ENCODE results near the gene SLC25A43. TPM values are rescaled to one million over a fixed set of nuclear protein-coding genes. Genes with fewer than 3 reads are reported as not detected.

SLC25A43 gene
- total and polyA plus RNA-seq, 9 of the 15 experiments (the other 6 are each of a cell fraction or from before 2014, with no cell fraction given), result 1.3 to 8.4 (median 4.0) TPM

DNA sequence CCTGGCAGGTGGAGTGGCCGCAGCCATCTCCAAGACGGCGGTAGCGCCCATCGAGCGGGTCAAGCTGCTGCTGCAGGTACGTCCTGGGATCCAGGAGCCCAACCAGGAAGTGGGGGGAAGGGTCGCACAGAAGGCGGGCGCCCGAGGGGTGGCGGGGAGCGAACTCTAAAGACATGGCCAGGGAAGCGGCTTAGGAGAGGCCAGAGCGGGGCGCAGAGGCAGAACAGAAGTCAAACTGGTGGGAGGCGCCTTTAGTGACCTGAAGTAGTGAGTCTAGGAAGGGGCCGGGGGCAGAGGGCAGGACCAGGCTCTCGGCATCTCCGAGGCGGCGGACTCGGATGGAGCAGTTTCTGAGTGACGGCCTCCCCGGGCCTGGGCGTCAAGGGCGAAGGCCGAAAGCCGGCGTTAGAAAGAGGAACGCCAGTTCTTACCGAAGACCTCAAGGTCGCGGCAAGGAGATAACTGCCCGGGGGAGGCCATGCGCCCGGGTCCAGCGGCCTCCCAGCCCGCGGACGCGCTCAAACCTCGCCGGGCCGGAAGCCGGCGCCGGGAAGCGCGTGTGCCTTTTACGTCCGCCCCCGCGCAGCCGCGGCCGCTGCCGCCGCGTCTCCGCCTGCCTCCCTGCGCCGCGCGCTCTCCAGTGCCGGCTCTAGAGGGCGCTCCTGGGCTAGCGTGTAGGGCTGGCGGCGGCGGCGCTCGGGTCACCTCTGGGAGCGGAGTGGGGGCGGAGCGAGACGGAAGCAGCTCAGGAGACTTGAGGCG is 69.6 kb downstream of the SLC25A43 start (continued):
- TF ChIP-seq, protein P1, sequence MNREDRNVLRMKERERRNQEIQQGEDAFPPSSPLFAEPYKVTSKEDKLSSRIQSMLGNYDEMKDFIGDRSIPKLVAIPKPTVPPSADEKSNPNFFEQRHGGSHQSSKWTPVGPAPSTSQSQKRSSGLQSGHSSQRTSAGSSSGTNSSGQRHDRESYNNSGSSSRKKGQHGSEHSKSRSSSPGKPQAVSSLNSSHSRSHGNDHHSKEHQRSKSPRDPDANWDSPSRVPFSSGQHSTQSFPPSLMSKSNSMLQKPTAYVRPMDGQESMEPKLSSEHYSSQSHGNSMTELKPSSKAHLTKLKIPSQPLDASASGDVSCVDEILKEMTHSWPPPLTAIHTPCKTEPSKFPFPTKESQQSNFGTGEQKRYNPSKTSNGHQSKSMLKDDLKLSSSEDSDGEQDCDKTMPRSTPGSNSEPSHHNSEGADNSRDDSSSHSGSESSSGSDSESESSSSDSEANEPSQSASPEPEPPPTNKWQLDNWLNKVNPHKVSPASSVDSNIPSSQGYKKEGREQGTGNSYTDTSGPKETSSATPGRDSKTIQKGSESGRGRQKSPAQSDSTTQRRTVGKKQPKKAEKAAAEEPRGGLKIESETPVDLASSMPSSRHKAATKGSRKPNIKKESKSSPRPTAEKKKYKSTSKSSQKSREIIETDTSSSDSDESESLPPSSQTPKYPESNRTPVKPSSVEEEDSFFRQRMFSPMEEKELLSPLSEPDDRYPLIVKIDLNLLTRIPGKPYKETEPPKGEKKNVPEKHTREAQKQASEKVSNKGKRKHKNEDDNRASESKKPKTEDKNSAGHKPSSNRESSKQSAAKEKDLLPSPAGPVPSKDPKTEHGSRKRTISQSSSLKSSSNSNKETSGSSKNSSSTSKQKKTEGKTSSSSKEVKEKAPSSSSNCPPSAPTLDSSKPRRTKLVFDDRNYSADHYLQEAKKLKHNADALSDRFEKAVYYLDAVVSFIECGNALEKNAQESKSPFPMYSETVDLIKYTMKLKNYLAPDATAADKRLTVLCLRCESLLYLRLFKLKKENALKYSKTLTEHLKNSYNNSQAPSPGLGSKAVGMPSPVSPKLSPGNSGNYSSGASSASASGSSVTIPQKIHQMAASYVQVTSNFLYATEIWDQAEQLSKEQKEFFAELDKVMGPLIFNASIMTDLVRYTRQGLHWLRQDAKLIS (CRISPR knock-in tag; IDR thresholded peaks at IDR 0.05), result peak; percentile 96
- peak; percentile 62 for TF ChIP-seq SUPT5H (IDR thresholded peaks at IDR 0.05)
- no peak for TF ChIP-seq CHD4 (IDR thresholded peaks at IDR 0.05; ENCODE audit: insufficient read depth, insufficient replicate concordance, low read depth, low read length, poor library complexity, severe bottlenecking)
- TF ChIP-seq FOXJ3 (CRISPR knock-in tag; IDR thresholded peaks at IDR 0.05), result no peak
- TF ChIP-seq PRPF4 (IDR thresholded peaks at IDR 0.05; ENCODE audit: insufficient read depth, low read depth, low read length, poor library complexity, severe bottlenecking), result peak; percentile 70
- TF ChIP-seq SMARCB1 (IDR thresholded peaks at IDR 0.05; ENCODE audit: insufficient read length, low read depth), result no peak
- TF ChIP-seq, protein P2, sequence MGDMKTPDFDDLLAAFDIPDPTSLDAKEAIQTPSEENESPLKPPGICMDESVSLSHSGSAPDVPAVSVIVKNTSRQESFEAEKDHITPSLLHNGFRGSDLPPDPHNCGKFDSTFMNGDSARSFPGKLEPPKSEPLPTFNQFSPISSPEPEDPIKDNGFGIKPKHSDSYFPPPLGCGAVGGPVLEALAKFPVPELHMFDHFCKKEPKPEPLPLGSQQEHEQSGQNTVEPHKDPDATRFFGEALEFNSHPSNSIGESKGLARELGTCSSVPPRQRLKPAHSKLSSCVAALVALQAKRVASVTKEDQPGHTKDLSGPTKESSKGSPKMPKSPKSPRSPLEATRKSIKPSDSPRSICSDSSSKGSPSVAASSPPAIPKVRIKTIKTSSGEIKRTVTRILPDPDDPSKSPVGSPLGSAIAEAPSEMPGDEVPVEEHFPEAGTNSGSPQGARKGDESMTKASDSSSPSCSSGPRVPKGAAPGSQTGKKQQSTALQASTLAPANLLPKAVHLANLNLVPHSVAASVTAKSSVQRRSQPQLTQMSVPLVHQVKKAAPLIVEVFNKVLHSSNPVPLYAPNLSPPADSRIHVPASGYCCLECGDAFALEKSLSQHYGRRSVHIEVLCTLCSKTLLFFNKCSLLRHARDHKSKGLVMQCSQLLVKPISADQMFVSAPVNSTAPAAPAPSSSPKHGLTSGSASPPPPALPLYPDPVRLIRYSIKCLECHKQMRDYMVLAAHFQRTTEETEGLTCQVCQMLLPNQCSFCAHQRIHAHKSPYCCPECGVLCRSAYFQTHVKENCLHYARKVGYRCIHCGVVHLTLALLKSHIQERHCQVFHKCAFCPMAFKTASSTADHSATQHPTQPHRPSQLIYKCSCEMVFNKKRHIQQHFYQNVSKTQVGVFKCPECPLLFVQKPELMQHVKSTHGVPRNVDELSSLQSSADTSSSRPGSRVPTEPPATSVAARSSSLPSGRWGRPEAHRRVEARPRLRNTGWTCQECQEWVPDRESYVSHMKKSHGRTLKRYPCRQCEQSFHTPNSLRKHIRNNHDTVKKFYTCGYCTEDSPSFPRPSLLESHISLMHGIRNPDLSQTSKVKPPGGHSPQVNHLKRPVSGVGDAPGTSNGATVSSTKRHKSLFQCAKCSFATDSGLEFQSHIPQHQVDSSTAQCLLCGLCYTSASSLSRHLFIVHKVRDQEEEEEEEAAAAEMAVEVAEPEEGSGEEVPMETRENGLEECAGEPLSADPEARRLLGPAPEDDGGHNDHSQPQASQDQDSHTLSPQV (IDR thresholded peaks at IDR 0.05), result peak; percentile 39; the same call in 1 of the 2 replicates
- peak; percentile 52; the same call in 1 of the 2 replicates for TF ChIP-seq MTA3 (IDR thresholded peaks at IDR 0.05; ENCODE audit: borderline replicate concordance)
- TF ChIP-seq ELF1 (tag; IDR thresholded peaks at IDR 0.05), result peak; percentile 79; the same call in 1 of the 2 replicates
- no peak for TF ChIP-seq BCOR (IDR thresholded peaks at IDR 0.05)
- TF ChIP-seq, protein P3, sequence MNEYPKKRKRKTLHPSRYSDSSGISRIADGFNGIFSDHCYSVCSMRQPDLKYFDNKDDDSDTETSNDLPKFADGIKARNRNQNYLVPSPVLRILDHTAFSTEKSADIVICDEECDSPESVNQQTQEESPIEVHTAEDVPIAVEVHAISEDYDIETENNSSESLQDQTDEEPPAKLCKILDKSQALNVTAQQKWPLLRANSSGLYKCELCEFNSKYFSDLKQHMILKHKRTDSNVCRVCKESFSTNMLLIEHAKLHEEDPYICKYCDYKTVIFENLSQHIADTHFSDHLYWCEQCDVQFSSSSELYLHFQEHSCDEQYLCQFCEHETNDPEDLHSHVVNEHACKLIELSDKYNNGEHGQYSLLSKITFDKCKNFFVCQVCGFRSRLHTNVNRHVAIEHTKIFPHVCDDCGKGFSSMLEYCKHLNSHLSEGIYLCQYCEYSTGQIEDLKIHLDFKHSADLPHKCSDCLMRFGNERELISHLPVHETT (CRISPR knock-in tag; conservative IDR thresholded peaks at IDR 0.05 in 1 of 2, IDR thresholded peaks at IDR 0.05 in 1 of 2), result no peak; a peak in 2 of 4 replicates
- 0 out of 2 replicates have a peak, but pooled peaks have one; percentile 18 for TF ChIP-seq CEBPG (CRISPR knock-in tag; IDR thresholded peaks at IDR 0.05)
- TF ChIP-seq CEBPG (tag; conservative IDR thresholded peaks at IDR 0.05 in 1 of 2, IDR thresholded peaks at IDR 0.05 in 1 of 2), result no peak
- peak; percentile 49 for TF ChIP-seq MEIS2 (IDR thresholded peaks at IDR 0.05; ENCODE audit: partially characterized antibody)
- peak; percentile 88 for TF ChIP-seq EP400 (IDR thresholded peaks at IDR 0.05)
- TF ChIP-seq FOXP1 (CRISPR knock-in tag; IDR thresholded peaks at IDR 0.05), result 0 out of 2 replicates have a peak, but pooled peaks have one; percentile 11
